NCI-H524 treated with DMSO at 0.1 percent for 48 hours (cell line): ENCODE results near the gene OR5C1.
"Not testable (repeated sequence)": the region's sequence is repeated elsewhere in the genome, so short reads cannot be mapped to it uniquely, and the experiment has no call there.

ENCODE experiments used
- DNase-seq: peaks from one replicate; lab custom pipeline; 2025; lab: John Stamatoyannopoulos, UW

The OR5C1 gene

DNA sequence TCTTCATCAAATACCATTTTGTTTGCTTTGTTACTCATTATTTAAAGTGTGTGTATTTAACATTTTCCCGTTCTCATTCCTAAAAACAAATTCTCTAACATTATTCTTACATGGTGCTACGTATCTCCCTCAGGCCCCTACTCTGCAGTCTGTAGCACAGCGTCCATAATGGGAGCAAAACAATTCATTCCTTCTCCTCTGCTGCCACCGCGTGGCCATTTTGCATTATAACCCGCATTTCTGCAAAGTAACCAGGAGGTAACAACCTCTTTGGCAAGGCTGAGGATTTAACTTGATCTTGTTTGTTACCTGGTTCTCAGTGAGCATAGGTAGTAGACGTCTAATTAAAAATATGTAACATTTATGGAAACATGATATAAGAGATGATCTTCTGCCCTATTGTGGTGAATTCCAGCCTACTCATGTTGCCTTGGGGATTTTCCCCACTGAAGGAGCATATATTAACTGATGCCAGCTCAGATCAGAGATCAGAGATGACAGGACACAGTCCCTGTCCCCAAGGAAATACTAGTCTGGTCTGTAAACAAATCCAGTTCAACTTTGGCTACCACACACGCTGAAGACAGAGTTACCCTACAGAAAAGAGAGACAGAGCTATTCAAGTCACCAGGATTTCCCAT, 21.7 kb downstream of the OR5C1 start:
- peak; percentile 13 for DNase-seq

DNA sequence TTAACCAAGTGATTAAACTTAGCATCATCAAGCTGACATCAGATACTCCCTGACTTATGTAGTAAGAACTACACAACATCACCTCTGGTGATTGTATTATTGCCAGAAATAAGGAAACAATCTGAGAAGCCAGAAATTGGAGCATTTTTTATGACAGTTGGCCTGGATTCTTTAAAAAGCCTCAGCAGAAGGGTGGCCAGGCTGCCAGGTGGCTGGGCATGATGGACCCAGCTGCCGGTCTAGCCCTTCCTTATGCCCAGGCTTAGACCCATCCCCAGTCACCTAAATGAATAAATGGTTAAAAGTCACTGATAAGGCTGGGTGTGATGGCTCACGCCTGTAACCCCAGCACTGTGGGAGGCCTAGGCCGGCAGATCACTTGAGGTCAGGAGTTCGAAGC, 24.0 kb downstream of the OR5C1 start:
- DNase-seq, result peak; percentile 17

DNA sequence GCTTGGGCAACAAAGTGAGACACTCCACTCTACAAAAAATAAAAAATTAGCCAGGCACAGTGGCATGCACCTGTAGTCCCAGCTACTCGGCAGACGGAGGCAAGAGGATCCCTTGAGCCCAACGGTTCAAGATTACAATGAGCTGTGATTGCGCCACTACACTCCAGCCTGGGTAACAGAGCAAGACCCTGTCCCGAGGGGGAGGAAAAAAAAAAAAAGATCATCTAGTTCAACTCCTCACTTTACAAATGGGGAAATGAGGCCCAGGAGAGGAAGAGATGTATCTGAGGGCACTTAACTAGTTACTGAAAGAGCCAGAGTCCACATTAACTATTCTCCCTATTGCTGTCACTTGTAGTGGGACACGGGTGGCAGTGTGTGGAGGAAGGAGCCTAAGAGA, 25.8 kb downstream of the OR5C1 start:
- no peak for DNase-seq

DNA sequence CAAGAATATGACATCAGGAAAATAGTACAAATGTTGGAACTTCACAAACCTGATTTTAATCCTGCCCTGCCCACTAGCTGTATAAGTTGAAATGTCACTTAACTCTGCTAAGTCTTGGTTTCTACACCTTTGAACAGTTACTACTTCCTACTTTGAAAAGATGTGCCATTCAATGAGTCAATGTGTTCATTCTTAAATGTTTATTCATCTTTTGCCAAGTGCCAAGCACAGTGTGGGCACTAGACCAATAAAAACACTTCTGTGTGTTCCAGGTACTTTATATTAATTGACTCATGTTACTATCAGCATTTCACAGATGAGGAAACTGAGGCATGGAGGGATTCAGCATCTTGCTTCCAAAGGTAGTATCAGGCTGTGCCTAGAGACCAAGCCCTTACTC, 26.8 kb downstream of the OR5C1 start:
- no peak for DNase-seq

DNA sequence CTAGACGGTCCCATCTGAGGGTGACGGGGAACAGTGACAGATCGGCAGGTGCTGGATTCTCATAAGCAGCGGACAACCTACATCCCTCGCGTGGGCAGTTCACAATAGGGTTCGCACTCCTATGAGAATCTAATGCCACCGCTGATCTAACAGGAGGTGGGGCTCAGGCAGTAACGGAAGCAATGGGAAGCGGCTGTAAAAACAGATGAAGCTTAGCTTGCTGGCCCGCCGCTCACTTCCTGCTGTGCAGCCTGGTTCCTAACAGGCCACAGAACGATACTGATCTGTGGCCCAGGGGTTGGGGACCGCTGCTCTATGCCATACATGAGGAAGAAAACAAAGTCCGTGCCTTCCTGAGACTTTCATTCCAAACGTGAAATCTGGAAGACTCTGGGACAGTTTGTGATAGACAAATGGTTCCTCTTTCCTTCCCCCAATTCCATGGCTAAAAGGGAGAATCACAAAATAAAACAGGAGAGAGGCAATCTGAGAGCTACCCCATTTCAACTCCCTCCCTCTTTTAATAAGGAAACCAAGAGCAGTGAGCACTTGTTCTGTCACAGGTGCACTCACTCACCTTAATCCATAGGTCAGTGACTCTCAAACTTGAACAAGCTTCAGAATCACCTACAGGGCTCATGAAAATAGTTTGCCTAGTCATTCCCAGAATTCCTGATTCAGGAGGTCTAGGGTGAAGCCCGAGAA, 27.6 kb downstream of the OR5C1 start:
- no peak for DNase-seq

DNA sequence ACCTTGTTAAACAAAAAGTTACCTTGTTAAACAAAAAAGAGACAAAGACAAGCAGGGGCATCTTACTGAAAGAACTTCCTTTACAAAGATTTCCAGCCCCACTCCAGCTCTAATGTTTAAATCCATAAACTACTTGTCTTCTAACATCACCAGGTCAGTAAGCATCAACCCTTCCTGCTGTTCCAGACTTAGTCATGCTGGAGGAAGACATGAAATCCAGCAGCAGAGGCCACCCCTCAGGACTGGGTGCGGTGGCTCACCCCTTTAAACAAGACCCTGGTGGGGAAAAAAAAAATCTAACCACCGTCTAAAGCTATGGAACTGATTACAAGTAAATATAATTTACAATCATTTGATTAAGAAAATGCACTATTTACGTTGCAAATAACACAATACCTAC, 30.6 kb downstream of the OR5C1 start:
- no peak for DNase-seq

DNA sequence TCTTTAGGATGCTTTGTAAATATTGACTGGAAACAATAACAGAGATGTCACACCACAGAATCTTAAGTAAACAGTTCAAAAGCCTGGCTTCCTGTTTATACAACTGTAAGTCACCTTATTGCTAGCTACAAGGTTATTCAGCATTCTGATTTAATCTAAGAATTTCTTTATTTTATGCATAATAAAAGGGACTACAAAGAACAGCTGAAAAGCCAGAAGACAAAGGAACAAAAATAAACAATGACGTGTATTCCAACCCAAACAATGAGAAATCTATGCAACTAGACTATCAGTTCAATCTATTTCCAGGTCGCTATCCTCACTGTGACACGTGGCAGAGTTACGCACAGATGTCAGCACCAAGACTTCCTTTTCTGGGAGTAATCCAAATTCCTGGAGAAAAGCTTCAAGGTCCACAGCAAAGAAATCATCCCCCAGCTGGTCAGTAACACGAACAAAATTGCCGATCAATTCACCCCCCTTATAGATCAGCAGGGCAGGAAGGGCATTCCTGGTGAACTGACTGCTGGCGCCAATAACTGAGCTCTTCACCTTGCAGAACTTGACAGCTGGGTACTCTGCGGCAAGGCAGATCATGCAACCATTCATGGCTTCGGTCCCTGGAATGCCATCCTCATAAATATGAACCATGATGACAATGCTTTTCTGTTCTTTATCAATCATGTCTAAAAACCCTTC, 31.2 kb downstream of the OR5C1 start:
- no peak for DNase-seq

DNA sequence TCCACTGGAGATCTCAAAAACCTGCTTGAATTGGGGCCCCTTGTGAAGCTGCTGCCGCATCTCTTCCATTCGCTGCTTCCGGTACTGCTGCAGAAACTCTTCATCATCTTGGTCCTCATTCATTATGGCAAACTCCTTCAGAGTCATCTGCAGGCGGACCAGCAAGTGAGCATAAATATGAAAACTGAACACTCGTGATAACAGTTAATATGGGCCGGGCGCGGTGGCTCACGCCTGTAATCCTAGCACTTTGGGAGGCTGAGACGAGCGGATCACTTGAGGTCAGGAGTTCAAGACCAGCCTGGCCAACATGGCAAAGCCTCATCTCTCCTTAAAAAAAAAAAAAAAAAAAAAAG, 31.7 kb downstream of the OR5C1 start:
- DNase-seq, result no peak

DNA sequence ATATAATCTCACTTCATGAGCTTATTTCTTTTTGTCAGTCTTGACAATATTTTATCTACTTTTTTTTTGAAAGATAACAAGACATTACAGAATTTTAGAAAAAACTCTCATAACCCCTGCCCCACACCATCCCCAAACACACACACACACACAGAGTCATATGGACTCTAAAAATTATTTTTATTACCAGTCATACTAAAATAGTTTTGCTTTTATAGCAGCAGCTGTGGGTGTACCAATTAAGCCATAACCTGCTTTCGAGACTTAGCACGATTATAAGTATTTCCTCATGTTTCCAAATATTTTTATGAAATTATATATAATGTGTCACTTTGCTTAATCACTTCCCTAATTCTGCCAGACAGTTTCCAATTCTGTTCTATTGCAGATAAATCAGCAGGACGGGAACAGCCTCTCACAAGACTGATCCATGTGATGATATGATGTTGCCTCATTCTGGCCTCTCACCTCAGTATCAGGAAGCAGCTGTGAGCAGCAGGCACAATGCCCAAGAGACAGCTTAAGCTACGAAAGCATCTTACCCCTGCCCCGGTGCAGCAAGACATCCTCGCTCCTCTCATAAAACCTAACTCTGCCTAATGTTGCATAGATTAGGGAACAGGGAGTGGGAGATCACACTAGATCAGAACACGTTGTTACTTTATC, 32.7 kb downstream of the OR5C1 start:
- peak; percentile 62 for DNase-seq

DNA sequence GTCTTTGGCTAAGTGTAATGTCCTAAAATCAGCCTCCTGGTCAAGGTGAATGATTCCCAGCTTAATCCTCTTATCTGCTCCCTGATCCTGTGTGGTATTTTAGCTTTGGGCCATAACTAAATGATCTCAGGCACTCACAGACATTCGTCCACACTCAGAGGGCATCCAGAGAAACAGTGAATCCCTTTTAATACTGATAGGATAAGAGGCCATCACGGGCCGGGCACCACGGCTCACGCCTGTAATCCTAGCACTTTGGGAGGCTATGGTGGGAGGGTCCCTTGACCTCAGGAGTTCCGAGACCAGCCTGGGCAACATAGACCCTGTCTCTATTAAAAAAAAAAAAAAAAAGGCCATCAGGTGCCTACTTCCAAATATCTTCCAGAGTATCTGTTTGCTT, 33.3 kb downstream of the OR5C1 start:
- peak; percentile 62 for DNase-seq

DNA sequence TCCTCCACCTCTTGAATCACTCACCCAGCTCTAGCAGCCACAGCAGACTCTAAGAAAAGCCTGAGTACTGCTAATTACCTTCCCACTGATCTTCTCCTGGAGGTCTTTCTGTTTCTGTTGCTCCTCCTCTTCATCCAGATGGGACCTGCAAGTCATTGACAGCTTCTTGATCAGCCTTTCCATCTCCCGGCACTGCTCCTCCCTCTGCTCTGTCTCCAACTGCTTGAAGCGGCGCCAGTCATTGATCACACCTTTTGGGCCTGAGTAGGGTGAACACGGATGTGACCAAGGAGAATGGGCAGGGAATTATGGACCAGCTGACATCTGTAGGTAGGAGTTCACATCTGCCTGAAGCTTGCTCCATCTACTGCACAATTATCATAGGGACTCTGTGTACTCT, 34.2 kb downstream of the OR5C1 start:
- DNase-seq, result no peak

DNA sequence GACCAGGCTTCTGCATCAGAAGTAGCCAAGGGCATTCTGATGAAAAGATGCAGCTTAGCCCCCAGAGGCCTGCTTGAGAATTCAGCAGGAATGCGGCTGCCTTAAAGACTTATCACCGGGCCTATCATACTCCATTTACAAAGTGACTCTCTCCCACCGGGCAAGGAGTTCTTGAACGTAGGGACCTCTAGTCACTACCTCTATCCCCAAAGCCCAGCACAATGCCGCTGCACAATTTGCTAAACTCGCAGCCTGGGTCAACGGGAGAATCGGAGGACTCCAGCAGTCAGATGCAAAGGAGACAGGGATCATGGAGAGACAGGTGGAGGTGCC, 39.0 kb downstream of the OR5C1 start:
- DNase-seq, result no peak

DNA sequence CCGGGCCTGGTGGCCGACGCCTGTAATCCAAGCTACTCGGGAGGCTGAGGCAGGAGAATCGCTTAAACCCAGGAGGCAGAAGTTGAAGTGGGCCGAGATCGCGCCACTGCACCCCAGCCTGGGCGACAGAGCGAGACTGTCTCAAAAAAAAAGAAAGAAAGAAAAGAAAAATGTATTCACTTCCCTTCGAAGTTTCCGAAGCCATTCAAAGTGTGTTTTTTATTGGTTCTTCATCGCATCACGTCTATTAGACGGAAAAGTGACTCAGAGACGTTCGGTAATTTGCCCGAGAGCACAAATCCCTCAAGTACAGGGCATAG, 40.2 kb downstream of the OR5C1 start:
- DNase-seq, result not testable (repeated sequence)

DNA sequence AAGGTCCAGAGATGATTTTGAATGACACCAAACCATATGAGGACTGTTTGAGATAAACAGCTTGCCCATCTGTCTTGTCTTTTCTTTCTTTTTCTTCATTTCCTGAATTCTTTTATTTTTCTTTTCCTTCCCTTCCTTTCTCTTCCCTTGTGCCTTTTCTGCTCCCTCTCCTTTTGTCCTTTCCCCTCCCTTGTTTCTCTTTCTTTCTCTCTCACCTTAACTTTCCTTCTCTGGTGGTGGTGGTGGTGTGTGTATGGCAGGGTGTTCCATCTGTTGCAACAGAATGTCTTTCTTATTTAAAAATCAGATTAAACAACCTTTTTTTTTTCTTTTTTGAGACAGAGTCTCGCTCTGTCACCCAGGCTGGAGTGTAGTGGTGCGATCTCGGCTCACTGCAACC, 43.5 kb downstream of the OR5C1 start:
- DNase-seq, result no peak

DNA sequence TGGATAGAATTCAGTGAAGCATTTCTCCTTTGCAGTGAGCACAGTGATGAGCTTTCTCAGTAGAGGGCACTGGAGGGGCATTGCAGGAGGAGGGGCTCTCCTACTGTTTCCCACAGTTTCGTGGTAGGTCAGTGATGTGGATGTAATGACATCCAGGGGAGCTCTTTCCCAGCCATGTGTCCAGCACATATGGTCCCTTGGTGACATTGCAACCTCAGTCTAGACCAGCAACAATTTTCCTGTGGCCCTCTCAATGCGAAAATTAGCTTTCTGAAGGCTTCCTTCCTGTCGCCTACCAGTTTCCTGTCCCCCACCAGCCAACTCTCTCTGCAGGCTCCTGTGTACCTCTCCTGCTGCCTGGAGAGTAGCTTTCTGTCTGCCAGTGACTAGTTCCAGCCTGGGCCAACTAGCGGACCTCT, 46.6 kb downstream of the OR5C1 start:
- DNase-seq, result no peak

DNA sequence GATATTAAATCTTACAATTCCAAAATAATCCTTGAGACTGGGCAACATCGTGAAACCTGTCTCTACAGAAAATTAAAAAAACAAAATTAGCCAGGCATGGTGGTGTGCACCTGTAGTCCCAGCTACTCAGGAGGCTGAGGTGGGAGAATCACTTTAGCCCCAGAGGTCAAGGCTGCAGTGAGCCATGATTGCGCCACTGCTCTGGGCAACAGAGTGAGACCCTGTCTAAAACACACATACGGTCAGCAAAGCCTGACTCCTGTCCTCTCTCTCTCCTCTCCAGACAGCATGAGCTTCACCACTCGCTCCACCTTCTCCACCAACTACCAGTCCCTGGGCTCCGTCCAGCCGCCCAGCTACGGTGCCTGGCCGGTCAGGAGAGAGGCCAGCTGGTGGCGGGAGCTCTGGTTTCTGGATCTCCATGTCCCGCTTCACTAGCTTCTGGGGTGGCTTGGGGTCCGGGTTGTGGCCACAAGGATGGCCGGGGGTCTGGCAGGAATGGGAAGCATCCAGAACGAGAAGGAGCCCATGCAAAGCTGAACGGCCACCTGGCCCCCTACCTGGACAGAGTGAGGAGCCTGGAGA, 48.6 kb downstream of the OR5C1 start:
- no peak for DNase-seq

DNA sequence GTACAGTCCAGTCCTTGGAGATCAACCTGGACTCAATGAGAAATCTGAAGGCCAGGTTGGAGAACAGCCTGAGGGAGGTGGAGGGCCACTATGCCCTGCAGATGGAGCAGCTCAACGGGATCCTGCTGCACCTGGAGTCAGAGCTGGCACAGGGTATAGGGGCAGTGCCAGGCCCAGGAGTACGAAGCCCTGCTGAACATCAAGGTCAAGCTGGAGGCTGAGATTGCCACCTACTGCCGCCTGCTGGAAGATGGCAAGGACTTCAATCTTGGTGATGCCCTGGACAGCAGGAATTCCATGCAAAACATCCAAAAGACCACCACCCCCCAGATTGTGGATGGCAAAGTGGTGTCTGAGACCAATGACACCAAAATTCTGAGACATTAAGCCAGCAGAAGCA, 49.7 kb downstream of the OR5C1 start:
- not testable (repeated sequence) for DNase-seq
